Small intestine (tissue), 7 donors: ENCODE results near the gene FGD3. TPM values are rescaled to one million over a fixed set of nuclear protein-coding genes. Genes with fewer than 3 reads are reported as not detected.

Experiments
- DNase-seq, 2 donors: peaks; one replicate each; pipeline versions ENCODE4 v3.0.0 to v3.0.0-alpha.2; 2013
- FAIRE-seq: peaks from 2 replicates; lab custom pipeline; 2012; peaks lifted over from hg19 to GRCh38; lab: Jason Lieb, UNC
- H3K27ac ChIP-seq, 3 donors: one replicate each; pipeline ENCODE4 v1.5.1; 2013; ENCODE audit warnings: low read length in 2 of 3, mild to moderate bottlenecking in 2 of 3, control low read depth in 1 of 3, inconsistent platforms in 1 of 3, low read depth in 1 of 3, moderate library complexity in 1 of 3
- H3K27me3 ChIP-seq, 3 donors: one replicate each; pipeline ENCODE4 v1.6.1; 2013; ENCODE audit warnings: low read length in 3 of 3, inconsistent platforms in 1 of 3; ENCODE audit not compliant: control insufficient read depth in 3 of 3, insufficient read depth in 3 of 3
- H3K36me3 ChIP-seq, 3 donors: one replicate each; pipeline ENCODE4 v1.6.1; 2013; ENCODE audit warnings: low read length in 3 of 3, inconsistent platforms in 1 of 3, low read depth in 1 of 3, mild to moderate bottlenecking in 1 of 3, moderate library complexity in 1 of 3; ENCODE audit not compliant: control insufficient read depth in 3 of 3, insufficient read depth in 2 of 3
- H3K4me1 ChIP-seq, 3 donors: one replicate each; pipeline ENCODE4 v1.6.1; 2013; ENCODE audit warnings: low read length in 2 of 3, inconsistent platforms in 1 of 3, low read depth in 1 of 3, mild to moderate bottlenecking in 1 of 3, moderate library complexity in 1 of 3; ENCODE audit not compliant: control insufficient read depth in 3 of 3, insufficient read depth in 2 of 3
- H3K4me3 ChIP-seq, 3 donors: one replicate each; pipeline ENCODE4 v1.5.1; 2013; ENCODE audit warnings: low read length in 3 of 3, control low read depth in 1 of 3, inconsistent platforms in 1 of 3, low read depth in 1 of 3, mild to moderate bottlenecking in 1 of 3, moderate library complexity in 1 of 3
- H3K9me3 ChIP-seq, 2 donors: one replicate each; pipeline ENCODE4 v1.6.1; 2013; ENCODE audit warnings: low read depth in 1 of 2, low read length in 1 of 2; ENCODE audit not compliant: control insufficient read depth in 2 of 2, insufficient read depth in 1 of 2
- WGBS, 3 donors: extraction: QIAGEN DNeasy Blood & Tissue Kit; methylation state at CpG; one replicate each; pipeline ENCODE4 v1.1.7; 2013; 5-methylcytosine and 5-hydroxymethylcytosine counted together
- polyA plus RNA-seq, 4 donors: library from polyadenylated mRNA; stranded (reverse) in 3 of 4; unstranded in 1 of 4; fragments of 200-250 nt in 3 of 4; fragments of 120-200 nt in 1 of 4; gene quantifications; one replicate each; pipeline versions ENCODE4 v1.2.1 to v1.2.3, GENCODE V29; 2013
- donor health status: healthy with polysubstance abuse.
- donor health status: control.
- donor health status: control.
- donor health status: Bipolar disorder and iron deficiency.
- donor health status: healthy.

Gene FGD3
- polyA plus RNA-seq, 4 donors, result 0.67 to 26.1 (median 3.8) TPM

GRCh38 chr9:93003552-93004407 is 56.5 kb downstream of the FGD3 start:
- peaks cover 0 to 21% (median 0%) of the 10 kb centered on the region in 3 donors for H3K36me3 ChIP-seq
- H3K27ac ChIP-seq, result no peak overlapping the region
- 16 to 33% (median 22%) methylated on average over 28 of the region's 28 CpGs for WGBS, 3 donors
- H3K4me3 ChIP-seq, result peak overlapping the region in 1 of 3 donors; percentile 22
- no peak for FAIRE-seq
- H3K27me3 ChIP-seq, result no peaks in the 10 kb centered on the region
- peak; percentile 76 to 81 for DNase-seq
- peaks cover 0 to 2% of the 10 kb centered on the region in 2 donors for H3K9me3 ChIP-seq
- peaks cover 0 to 4% (median 0%) of the 10 kb centered on the region in 3 donors for H3K4me1 ChIP-seq

- 73 to 90% (median 79%) methylated on average over 9 of the region's 9 CpGs for WGBS, 3 donors
- no peak for FAIRE-seq
- Histone ChIP-seq H3K27me3 (no peaks in the 10 kb centered on the region), H3K4me1 (peaks cover 0 to 4% (median 0%) of the 10 kb centered on the region in 3 donors), H3K9me3 (no peaks in the 10 kb centered on the region), H3K36me3 (peaks cover 0 to 24% (median 0%) of the 10 kb centered on the region in 3 donors), H3K27ac (no peak overlapping the region), H3K4me3 (no peak overlapping the region)
- DNase-seq, result no peak
Measured at GRCh38 chr9:93004561-93004960, 57.2 kb downstream of the FGD3 start.

GRCh38 chr9:93005876-93006275 is 58.6 kb downstream of the FGD3 start:
- Histone ChIP-seq H3K4me1 (peaks cover 0 to 4% (median 0%) of the 10 kb centered on the region in 3 donors), H3K27me3 (no peaks in the 10 kb centered on the region), H3K4me3 (no peak overlapping the region), H3K36me3 (peaks cover 0 to 25% (median under 1%) of the 10 kb centered on the region in 3 donors), H3K27ac (no peak overlapping the region), H3K9me3 (no peaks in the 10 kb centered on the region)
- no peak for DNase-seq
- FAIRE-seq, result no peak
- WGBS, 3 donors, result 59 to 88% (median 86%) methylated on average over 12 of the region's 12 CpGs

GRCh38 chr9:93007529-93008058 is 60.3 kb downstream of the FGD3 start:
- no peak overlapping the region for H3K4me3 ChIP-seq
- H3K27ac ChIP-seq, result no peak overlapping the region
- no peaks in the 10 kb centered on the region for H3K9me3 ChIP-seq
- 82 to 87% (median 85%) methylated on average over 12 of the region's 12 CpGs for WGBS, 3 donors
- no peak for FAIRE-seq
- DNase-seq, result no peak
- no peaks in the 10 kb centered on the region for H3K27me3 ChIP-seq
- peaks cover 0 to 4% (median 0%) of the 10 kb centered on the region in 3 donors for H3K4me1 ChIP-seq
- H3K36me3 ChIP-seq, result peaks cover 0 to 28% (median 4%) of the 10 kb centered on the region in 3 donors

- H3K4me1 ChIP-seq, result peaks cover 0 to 4% (median 0%) of the 10 kb centered on the region in 3 donors
- FAIRE-seq (no peak), DNase-seq (no peak)
- no peaks in the 10 kb centered on the region for H3K27me3 ChIP-seq
- H3K4me3 ChIP-seq, result no peak overlapping the region
- H3K36me3 ChIP-seq, result peaks cover 0 to 28% (median 4%) of the 10 kb centered on the region in 3 donors
- no peaks in the 10 kb centered on the region for H3K9me3 ChIP-seq
- 85 to 90% (median 90%) methylated on average over 8 of the region's 8 CpGs for WGBS, 3 donors
- H3K27ac ChIP-seq, result no peak overlapping the region
Measured at GRCh38 chr9:93008457-93008856, 61.1 kb downstream of the FGD3 start.

GRCh38 chr9:93009337-93010015 is 62.2 kb downstream of the FGD3 start:
- DNase-seq, result no peak
- Histone ChIP-seq H3K4me3 (no peak overlapping the region), H3K9me3 (no peaks in the 10 kb centered on the region), H3K4me1 (no peaks in the 10 kb centered on the region), H3K36me3 (peaks cover 0 to 27% (median 4%) of the 10 kb centered on the region in 3 donors), H3K27ac (no peak overlapping the region), H3K27me3 (no peaks in the 10 kb centered on the region)
- WGBS, 3 donors, result 87 to 90% (median 88%) methylated on average over 21 of the region's 21 CpGs
- FAIRE-seq, result no peak

GRCh38 chr9:93010056-93010455 is 62.7 kb downstream of the FGD3 start:
- DNase-seq (no peak), FAIRE-seq (no peak)
- no peaks in the 10 kb centered on the region for H3K9me3 ChIP-seq
- H3K4me3 ChIP-seq, result no peak overlapping the region
- 87 to 90% (median 87%) methylated on average over 13 of the region's 13 CpGs for WGBS, 3 donors
- no peak overlapping the region for H3K27ac ChIP-seq
- H3K36me3 ChIP-seq, result peaks cover 0 to 24% (median 4%) of the 10 kb centered on the region in 3 donors
- no peaks in the 10 kb centered on the region for H3K27me3 ChIP-seq
- H3K4me1 ChIP-seq, result no peaks in the 10 kb centered on the region

- H3K4me1 ChIP-seq, result no peaks in the 10 kb centered on the region
- 57 to 79% (median 75%) methylated on average over 4 of the region's 4 CpGs for WGBS, 3 donors
- peaks cover 0 to 25% (median 4%) of the 10 kb centered on the region in 3 donors for H3K36me3 ChIP-seq
- no peaks in the 10 kb centered on the region for H3K27me3 ChIP-seq
- no peak for FAIRE-seq
- no peak overlapping the region for H3K27ac ChIP-seq
- no peaks in the 10 kb centered on the region for H3K9me3 ChIP-seq
- H3K4me3 ChIP-seq, result no peak overlapping the region
- no peak for DNase-seq
Measured at GRCh38 chr9:93010704-93011103, 63.4 kb downstream of the FGD3 start.
